Sigmoid colon (tissue), 4 donors: Measurements from ENCODE around the gene JMJD7.

Source experiments
- EP300 ChIP-seq, 4 donors: sonication (generic); formaldehyde crosslinking; IDR thresholded peaks; one replicate each; pipeline ENCODE4 v1.6.1; 2017; ENCODE audit warnings: antibody characterized with exemption in 4 of 4
- POLR2A ChIP-seq, 2 donors: fragments of 450-650 bp; IDR thresholded peaks; one replicate each; pipeline ENCODE4 v1.6.1; 2016; ENCODE audit warnings: antibody characterized with exemption in 2 of 2, mild to moderate bottlenecking in 2 of 2, moderate library complexity in 2 of 2
- TF ChIP-seq, protein P1 (sequence below), 4 experiments: fragments of 450-650 bp in 3 of 4; fragments of 200-600 bp in 1 of 4; IDR thresholded peaks; one replicate each; pipeline ENCODE4 v1.5.1; 2016 to 2019; ENCODE audit warnings: antibody characterized with exemption in 4 of 4, mild to moderate bottlenecking in 3 of 4, moderate library complexity in 2 of 4

DNA sequence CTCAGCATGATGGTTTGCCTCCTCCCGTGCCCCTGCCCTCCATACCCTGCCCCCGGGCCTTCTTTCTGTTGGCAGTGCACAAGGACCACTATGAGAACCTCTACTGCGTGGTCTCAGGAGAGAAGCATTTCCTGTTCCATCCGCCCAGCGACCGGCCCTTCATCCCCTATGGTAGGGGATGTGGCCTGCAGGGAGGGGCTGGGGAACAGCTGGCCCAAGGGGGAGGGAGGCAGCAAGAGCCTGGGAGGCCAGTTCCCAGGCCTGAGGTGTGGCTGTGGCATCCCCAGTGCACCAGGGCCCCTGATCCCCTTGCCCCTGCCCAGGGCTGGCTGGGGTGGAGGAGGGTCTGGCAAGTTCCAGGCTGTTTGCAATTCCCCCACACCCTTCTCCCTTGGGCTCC lies 8.2 kb downstream of the JMJD7 start:
- TF ChIP-seq, protein P1, sequence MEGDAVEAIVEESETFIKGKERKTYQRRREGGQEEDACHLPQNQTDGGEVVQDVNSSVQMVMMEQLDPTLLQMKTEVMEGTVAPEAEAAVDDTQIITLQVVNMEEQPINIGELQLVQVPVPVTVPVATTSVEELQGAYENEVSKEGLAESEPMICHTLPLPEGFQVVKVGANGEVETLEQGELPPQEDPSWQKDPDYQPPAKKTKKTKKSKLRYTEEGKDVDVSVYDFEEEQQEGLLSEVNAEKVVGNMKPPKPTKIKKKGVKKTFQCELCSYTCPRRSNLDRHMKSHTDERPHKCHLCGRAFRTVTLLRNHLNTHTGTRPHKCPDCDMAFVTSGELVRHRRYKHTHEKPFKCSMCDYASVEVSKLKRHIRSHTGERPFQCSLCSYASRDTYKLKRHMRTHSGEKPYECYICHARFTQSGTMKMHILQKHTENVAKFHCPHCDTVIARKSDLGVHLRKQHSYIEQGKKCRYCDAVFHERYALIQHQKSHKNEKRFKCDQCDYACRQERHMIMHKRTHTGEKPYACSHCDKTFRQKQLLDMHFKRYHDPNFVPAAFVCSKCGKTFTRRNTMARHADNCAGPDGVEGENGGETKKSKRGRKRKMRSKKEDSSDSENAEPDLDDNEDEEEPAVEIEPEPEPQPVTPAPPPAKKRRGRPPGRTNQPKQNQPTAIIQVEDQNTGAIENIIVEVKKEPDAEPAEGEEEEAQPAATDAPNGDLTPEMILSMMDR (IDR thresholded peaks at IDR 0.05) = no peak
- TF ChIP-seq POLR2A (IDR thresholded peaks at IDR 0.05) (no peak), EP300 (IDR thresholded peaks at IDR 0.05) (no peak)
